ENCODE results near the gene SMLR1. TPM values are rescaled to one million over a fixed set of nuclear protein-coding genes. Genes with fewer than 3 reads are reported as not detected.

The SMLR1 gene
- total RNA-seq, 1 donor from 2014 or later: not detected

DNA sequence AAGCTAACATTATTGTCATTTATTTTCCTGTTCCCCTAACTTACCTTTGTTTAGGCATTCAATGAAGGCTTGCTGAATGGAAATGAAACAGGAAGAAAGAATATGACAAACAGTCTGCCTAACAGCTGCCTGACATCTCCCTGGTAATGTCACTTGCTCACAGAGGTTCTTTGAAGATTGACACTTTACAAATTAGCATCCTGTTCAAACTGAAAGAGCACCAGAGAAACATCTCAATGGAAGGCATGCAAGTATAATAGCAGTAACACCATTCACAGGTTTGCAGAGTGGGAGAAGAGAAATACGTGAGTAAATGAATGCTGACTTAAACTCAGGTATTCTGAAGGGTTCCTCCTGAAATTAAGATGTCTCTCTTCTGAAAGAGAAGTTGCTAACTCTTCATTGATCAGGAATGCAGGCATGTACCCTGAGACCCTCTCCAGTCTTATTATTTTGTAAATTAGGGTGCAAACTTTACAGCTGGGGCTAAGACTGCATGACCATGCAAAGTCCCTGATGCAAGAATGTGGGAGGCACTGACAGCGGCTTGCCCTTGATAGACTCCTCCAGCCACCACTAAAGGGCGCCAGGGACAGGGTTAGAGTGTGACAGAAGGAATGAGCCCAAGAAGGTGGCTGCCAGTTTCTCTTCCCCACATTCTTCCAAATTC lies 1.3 kb upstream of the SMLR1 start:
- no peak for DNase-seq

DNA sequence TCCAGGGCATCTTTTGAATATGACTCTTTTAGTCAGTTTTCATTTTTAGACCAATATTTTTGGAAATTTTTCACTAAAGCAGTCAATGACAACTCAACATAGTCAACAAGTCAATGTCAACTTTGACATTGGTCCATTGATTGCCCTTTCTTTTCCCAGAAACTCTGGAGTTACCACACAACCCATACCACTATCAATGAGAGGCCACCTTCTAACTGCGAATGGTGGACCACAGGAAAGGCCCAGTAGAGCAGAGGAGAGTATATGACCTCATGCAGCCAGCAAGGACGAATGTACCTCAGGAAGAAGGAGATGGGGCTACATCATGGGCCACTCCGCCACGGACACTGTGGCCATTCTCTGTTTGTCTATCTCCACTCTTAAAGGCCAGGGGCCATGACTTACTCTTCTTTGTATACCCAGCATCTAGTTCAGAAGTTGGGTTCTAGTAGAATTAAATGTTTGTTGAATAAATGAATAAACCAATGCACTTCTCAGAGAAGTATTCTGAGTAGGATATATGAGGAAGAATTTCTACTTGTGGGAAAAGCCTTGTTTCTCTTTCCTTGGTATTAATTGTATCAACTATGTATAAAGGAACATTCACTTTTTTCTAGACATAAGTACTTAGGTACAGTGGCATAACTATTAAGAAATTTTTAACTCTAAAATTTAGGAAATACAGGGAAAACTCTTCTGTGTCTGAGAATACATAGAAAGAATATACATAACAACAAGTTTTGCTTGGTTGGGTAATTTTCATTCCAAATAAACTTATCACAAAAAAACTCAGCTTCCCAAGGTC lies 562 bp upstream of the SMLR1 start:
- no peak for DNase-seq

DNA sequence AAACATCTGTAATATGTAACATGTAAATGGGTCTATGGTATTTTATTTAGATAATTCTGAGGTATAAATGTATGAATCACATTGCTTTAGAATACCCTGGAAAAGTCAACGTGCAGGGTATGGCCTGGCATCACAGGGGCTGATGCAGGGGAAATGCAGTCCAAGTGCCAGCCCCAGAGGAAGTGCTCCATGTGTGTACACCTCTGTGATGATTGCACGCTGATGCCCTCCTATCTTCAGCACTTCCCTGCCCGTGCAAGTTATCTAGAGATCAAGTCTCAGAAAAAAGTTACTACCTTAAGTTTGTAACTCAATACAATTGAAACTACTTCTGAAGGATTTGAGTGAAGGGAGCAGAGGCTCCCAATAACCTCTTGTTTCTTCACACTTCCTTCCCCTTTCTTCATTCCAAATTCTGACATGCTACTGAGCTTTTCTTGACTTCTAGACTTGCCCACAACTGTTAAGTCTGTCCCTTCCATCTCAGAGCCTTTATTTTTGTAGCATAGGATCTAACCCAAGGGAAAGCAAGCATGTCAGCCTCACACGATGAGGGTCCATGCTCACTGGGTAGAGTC lies 2.2 kb downstream of the SMLR1 start:
- DNase-seq: no peak

DNA sequence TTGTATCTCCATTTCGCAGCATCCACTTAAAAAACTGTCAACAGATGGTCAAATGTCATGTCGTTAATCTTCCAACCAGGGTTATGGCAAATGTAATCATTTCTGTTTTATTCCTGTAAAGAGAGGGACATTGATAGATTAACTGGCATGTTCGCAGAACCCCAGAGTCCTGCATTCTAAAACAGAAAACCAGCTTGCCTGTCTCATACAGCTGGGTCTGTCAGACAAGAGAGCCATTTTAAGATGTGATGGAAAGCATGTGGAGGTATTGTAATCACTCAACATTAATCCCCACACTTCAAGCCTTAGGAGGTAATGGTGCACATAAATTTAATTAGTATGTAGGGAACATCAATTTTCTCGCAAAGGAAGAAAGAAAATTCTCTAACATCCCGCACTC lies 4.4 kb downstream of the SMLR1 start:
- DNase-seq: no peak

DNA sequence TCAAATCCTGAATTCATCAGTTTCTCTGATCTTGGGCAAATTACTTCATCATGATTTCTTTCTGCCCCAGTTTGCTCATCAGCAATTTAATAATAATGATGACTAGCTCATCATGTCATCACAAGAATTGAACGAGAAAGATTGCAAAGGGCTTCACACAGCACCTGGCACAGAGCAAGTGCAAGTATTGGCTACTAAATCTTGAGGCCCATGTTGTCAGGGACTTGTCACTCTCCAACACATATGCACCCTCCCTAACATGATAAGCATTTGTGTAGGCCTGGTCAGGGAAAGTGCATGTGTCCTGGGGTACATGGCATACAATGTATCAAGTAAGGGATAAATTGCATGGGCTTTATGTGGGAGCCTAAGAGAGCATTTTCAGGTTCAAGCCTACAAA lies 6.4 kb downstream of the SMLR1 start:
- no peak for DNase-seq

DNA sequence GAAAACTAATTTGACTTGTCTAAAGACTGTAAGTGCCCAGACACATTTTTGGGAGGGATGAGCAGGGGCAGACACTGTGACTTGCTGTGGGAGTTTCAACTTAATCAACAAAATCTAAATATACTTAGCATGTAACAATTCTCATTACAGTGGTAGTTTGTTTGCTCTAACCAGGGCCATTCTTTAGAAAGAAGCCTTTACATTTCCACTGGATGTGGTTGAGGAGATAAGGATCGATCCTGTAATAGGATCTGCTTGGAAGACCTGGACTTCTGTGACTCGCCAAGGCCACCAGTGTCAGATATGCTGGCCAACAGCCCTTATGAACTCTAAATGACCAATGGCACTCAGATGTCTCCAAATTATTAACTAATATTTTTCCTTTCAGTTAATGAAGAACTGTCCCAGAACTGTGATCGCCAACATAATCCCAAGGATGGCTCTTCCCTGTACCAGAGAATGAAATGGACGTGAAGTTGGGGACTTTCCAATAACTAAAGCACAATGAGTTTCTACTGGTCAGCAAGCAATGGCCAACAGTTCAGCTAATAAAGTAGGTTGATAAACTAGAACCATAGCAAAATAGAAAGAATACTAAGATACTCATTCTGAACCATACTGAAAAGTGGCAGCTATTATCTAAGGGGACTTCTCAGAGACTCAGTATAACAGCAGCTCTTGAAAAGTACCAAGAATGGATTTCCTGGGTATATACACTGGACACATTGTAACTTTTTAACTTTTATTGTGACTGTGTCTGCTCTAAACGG lies 7.5 kb downstream of the SMLR1 start:
- DNase-seq: no peak

DNA sequence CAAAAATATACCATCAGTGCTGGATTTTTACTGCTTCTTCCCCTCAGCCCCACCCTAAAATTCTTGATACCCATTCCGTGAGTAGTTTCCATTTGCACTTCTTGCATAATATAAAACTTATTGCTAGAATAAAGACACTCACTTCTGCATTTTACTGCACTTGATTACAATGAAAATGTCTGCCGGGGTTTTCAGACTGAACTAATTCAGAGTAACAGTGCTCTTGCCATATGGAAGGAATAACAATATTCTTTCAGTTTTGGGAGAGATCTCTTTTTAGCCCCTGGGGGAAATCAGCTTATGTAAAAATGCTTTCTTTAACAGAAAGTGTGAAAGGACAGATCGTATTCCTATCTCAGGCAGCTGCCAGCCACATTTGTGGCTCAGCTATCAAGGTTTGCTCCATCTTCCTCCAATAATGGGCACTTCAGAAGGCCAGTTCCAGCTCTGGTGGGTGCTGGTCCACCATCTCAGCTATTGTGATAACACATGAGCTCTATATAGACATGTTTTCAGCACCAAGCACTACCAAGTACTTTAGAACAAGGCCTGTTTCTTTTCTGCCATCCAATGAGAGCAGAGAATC lies 8.9 kb downstream of the SMLR1 start:
- DNase-seq: no peak

DNA sequence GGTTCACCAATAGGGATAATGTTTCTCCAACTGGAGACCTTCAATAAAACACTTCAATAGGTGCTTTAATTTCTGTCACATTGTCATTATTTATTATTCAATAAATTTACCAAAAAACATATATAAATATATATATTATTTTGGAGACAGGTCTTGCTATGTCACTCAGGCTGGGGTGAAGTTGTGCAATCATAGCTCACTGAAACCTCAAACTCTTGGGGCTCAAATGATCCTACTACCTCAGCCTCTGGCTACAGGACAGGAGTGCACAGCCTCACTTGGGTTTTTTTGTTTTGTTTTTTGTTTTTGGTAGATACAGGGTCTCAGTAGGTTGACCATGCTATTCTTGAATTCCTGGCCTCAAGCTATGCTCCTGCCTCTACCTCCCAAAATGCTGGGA lies 9.9 kb downstream of the SMLR1 start:
- DNase-seq: no peak

DNA sequence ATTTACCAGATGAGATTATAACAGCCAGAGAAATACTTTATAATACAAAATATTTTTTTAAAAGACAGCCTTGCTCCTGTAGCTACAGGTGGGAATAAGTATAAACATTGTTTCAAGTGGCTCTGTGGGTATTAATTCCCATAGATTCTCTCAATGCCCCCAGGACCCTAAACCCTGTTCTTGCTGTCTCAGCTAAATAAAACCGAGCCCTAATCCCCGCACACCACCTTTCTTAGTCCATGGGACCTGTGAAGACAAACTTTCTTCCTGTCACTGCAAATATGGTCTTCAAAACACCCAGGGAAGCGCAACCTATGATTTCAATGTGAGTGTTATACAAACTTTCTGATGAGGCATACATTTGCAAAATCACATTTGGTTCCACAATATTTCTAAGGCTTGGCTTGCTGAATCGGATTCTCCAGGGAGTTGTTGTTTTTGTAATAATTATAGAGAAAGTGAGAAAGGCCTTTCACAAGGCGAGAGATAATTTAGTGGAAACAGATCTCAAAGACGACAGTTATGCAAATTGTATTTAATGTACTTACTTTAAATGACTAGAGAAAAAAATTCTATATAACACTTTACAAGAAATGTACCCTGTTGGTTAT lies 11.1 kb downstream of the SMLR1 start:
- DNase-seq: no peak

DNA sequence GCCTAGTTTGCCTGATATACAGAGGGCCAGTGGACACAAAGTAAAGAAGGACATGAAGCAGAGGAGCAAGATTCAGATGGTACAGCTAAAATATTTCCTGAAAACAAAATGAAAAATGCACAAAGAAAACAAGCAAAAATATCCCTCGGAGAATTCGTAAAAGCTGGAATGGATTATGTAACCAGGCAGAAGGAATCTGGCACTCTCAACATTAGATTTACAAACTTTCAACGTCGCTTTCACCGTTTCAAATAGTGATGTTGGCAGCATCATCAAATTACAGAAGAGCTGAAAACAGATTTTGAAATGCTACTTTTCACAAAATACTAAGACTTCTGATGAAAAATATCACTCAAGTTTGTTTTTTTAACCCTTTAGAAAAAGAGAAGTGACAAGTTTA lies 11.7 kb downstream of the SMLR1 start:
- no peak for DNase-seq

DNA sequence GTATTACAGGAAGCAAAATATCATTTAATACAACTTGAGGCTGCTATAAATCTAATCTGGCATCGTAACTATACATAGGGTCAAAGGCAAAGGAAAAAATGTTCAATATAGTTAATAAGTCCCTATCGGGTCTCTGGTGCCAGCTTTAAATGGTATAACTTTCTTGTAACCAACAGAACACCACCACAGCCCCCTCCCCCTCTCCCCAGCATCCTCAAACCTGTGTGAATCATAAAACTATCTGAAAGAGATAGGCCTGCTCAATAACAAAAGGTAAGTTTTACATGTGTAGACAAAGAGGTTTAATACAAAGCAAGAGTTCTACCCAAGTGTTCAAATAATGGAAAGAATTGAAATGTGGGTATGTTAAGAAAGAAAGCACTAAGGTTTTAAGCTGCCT lies 12.2 kb downstream of the SMLR1 start:
- no peak for DNase-seq

DNA sequence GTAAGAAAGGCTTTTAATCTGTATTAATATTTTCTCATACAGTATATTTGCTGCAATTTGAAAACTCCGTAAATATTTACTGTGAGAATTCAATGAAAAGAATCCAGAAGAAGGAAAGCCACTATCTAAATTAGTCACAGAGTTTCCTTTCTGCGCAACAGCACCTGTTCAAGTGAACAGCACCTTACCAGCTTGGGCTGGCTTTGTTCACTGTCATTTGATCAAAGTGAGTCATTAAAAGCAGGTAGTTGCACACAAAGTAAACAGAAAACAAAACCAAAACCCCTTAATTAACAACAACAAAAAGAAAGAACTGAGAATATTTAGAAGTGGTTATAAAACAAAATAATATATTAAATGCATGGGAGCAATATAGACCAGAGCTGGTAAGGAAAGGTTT lies 12.8 kb downstream of the SMLR1 start:
- DNase-seq: no peak

DNA sequence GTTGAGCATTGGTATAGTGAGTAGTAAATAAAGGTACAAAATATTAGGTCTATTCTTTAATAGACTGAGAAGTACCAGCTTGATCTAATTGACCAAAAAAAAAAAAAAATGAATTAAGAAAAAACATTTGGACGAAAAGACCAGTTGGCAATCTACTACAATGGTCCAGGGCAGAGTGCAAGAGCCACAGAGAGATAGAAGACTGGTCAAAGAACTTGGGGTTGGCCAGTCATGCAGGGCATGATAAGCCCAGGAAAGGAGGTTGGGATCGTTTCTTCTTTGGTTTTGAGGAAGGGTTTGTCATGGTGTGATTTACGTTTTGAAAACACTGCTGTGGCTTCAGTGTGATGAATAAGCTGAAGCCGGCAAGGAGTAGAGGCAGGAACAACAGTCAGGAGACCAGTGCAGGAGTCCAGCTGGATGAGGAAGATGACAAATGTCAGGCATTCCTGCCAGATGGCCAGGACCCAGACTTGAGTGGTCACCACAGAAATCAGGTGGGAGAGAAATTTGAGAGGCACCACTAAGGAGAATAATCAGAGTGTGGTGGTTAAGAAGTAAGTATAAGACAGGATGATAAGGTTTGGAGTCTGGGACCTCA lies 14.0 kb downstream of the SMLR1 start:
- DNase-seq: no peak

DNA sequence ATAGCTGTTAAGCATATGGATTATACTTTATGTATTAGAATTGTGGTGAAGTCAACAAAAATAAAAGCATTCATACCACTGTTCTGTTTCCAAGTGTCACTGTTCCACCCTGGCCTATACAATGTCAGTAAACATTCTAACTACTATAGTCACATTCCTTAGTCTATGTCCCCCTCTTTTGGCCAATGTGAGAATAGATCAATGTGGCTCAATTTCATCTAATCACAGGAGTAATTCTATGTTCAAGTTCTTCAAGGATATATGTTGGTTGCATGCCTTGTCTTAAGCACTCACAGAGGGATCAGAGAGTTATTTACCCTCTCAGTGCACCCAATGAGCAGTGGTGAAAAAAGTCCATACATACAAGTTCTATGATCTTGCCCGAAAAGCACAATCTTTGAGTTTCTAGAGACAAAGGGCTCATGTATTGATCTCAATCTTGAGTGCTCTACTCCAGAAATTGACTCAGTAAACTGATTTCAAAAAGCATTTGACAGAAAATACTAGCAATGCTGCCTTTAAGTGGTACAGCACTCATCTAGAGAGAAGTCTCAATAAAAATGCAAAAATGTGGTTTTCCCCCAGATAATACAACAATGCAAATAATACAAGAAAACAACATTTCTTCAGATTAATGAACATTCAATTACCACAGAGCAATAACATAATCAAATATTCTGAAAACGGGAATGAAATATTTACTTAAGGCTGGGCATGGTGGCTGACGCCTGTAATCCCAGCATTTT lies 16.5 kb downstream of the SMLR1 start:
- no peak for DNase-seq

DNA sequence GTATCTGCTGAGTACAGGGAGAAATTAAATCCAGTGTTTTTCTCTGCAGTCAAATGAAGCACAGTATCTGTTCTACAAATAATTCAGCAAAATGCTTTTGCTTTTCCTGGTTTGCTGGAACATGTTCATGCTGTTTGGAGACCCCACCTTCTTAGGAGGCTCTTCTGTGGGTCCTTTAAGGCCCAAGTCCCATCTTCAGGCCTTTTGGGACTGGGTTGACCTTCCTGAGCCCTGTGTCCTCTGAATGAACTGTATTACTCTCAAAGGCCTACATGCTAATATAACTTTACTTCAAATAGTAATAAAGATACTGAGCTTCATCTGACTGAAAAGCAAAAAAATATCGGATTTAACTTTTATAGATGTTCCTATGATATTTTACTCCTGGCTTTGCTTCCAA lies 19.3 kb downstream of the SMLR1 start:
- no peak for DNase-seq

DNA sequence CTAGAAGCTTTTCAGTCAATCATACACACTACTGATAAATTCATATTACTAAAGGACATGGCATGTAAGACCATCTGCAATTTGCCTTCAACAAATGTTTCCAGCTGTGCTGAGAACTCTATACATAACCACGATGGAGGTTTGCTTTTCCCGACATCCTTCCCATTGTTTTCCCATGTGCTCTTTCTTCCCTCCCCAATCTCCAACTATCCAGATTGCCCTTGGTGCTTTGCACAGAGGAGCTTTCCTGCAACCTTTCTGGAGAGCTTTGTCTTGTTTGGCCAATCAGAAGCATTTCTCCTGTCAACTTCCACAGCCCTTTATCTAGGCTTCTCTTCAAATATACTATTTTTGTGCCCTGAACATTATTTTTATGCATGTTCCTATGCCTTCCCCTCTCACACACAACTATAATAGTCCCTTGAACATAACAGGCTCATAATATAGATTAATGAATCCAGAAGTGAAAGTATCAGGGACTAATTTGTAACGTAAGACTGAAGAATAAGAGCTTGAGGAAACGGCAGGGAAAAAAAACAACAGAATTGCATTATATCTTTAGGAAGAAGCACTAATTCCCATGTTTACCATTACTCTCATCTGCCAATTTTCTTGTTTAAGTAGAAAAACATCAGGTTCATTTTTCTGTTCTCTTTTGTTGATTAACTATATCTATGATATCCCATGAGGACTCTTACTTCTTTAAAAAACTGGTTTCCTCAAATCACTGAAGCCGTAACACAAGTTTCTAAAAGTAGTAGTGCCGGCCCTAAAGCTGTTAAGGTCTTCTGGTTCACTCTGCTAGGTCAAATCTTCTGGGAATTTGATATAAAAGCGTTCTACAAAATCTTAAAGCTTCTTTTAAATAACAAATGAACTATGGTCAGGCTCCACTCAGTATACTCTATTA lies 20.1 kb downstream of the SMLR1 start:
- DNase-seq: no peak

DNA sequence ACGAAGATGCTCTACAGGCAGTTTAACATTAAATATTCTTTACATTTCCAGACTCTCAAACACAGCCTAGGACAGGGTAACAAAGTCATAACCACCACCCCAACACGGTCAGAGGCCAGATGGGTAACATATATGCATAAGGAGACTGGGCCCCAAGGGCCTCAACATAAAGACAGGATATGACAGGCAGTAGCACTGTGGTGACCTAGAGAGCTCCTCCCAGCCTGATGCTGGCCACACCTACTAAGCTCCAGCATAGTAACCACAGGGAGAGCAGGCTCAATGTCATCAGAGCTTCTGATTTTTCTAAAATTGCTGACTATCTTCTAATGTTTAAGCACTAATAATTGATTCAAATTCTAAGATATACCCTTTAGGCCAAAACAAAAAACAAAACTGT lies 21.7 kb downstream of the SMLR1 start:
- DNase-seq: no peak

DNA sequence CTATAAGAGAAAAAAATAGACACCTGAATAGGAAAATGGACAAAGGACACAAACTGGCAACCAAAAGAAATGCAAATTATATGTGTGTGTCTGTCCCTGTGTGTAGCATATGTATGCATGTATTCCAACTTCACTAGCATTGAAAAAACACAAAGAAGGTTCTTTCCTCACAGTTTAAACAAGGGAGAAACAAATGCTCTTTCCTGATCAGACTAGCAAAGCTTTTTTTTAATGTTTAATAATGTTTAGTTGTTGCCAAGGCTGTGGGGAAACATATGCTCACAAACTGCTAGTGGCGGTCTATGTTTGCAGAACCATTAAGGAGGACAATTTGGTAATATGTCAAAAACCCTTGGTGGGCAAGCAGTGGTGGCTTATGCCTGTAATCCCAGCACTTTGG lies 22.4 kb downstream of the SMLR1 start:
- no peak for DNase-seq

DNA sequence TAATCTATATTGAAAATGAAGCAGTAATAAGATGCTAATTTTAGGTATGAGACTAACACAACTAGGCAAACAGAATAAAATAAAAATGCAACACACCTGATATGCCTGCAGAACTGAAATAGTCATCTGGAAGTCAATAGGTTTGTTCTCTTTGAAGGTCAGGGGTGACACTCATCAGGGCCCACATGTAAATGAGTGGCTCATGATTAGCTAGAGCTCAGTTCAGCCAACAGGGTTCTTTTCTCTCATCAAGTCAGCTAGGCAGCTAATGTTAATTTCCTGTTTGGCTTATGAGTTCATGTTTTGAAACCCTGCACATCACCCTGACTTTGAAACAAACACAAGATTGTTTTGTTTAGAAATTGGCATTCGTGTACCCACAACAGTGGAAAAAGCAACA lies 23.8 kb downstream of the SMLR1 start:
- DNase-seq: no peak
